KBM-7 (cell line): ENCODE measurements around the gene SPTY2D1.

Experiments
- DNase-seq: peaks from one replicate; pipeline ENCODE4 v3.0.0-alpha.2; 2015
- in situ Hi-C: fragments of 300-500 bp; cut with MboI; formaldehyde crosslinking; loops from 2 replicates; pipeline ENCODE4 v1.14.3; 2020; ENCODE audit warnings: low sequenced_read_pairs, low pct_unique_long_range_greater_than_20kb, mixed read lengths

SPTY2D1 gene

DNA sequence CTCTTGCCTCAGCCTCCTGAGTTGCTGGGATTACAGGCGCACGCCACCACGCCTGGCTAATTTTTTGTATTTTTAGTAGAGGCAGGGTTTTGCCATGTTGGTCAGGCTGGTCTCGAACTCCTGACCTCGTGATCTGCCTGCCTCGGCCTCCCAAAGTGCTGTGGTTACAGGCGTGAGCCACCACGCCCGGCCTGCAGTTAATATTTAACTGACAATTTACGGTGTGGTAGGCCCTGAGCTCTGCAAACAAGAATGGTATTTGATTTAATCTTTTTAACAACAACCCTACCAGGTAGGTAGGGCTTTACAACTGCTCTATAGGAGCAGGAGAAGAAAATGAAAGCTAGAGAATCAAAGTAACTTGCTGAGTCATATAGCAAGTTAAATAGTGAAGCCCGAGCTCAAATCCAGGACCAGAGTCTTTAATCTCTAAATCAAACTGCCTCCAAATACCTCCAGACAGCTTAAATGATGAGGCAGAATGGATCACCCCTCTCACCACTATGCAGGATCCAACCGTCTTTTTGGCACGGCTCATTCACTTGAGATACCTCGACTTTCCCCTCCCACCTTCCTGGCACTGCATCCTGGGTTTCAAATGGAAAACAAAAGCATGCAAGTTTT, 55.1 kb downstream of the SPTY2D1 start:
- no peak for DNase-seq
- in situ Hi-C loops, result no loop called here

DNA sequence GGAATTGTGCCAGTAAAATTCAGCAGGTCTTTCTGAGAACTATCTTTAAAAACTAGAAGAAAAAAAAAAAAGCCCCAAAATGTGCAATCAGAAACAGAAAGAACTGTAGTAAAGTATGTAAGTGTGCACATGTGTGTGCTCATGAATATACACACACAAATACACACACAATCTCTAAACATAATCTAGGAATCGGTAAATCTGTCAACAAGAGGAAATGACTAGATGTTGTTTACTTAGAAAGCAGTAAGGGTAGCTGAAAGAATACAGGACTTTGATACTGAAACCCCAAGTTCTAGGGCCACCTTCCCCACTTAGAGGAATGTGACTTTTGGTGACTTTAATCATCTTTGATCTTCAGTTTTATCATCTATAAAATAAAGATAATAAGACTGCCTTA, 58.8 kb downstream of the SPTY2D1 start:
- in situ Hi-C loops, result no loop called here
- no peak for DNase-seq

DNA sequence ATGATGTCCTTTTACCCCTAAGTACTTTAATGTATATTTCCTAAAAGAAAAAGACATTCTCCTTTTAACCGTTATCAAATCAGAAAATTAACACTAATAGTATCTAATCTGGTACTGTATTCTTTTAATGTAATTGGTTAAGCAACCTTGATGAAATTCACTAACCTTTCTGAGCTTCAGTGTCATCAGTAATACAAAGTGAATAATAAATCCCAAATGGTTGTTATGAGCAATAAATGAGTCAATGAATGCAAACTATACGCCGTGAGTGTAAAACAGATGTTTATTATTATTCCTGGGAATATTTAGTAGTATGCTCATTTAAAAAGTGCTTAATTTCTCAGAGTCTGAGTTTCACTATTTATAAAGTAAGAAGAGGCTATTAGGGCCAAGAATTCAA, 67.1 kb downstream of the SPTY2D1 start:
- no peak for DNase-seq
- in situ Hi-C loops, result no loop called here

DNA sequence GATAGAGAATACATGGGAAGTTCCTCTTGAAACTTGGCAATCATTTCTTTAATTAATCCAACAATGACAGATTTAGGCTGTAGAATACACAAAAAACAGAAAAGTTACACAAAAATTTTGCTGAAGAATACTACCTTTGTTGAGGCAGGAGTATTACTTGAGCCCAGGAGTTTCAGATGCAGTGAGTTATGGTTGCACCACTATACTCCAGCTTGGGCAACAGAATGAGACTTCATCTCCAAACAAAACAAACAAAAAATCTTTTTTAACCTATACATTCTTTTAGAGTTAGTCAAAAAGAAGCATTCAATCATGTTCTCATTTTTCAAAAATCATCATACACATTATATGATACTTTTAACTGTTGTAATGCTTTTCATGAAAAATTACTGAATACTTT, 67.7 kb downstream of the SPTY2D1 start:
- no peak for DNase-seq
- in situ Hi-C loops, result no loop called here

DNA sequence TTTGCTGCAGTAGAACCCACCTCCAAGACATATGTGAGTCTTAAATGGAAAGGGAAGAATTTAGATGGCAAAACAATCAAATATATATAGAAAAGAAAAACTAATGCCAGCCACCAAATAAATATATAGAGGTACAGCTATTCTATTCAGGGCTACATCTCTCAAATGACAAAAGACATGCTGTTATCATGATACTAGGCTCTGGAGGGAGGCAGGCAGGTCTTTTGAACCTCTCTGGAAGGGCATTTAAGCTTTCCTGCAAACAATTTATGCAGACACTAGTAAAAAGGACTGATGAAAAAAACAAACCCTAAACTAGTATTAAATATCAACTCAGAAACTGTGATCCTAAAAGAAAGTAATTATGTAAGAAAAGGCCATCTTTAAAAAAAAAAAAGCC, 70.0 kb downstream of the SPTY2D1 start:
- in situ Hi-C loops, result no loop called here

DNA sequence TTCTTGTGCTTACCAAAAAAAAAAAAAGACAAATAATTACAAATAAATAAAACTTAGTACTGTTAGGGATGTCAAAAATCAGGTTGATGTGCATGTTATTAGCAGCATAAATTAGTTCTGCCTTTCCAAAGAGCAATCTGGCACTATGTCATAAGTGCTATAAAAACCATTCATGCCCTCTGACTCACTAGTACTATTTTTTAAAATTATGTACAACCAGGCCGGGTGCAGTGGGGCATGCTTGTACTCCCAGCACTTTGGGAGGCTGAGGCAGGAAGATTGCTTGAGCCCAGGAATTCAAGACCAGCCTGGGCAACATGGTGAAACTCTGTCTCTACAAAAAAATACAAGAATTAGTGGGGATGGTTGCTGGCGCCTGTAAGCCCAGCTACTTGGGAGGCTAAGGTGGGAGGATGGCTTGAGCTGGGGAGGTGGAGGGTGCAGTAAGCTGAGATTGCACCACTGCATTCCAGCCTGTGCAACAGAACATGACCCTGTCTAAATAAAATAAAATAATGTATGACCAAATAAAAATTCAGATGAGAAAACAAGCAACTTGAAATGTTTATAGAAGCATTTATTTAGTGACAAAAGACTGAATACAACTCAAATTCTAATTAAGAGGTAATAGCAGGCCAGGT, 70.9 kb downstream of the SPTY2D1 start:
- in situ Hi-C loops, result no loop called here
- DNase-seq, result no peak

More for the DNA sequence above, 70.0 kb downstream of the SPTY2D1 start:
- DNase-seq, result no peak
